ENCODE data around the gene DISC1.

Gene DISC1

GRCh38 chr1:231600458-231600976 is 26.1 kb upstream of the DISC1 start:
- TF ChIP-seq CTCF (IDR thresholded peaks at IDR 0.05; ENCODE audit: extremely low read depth, missing control alignments), result no peak
- DNase-seq (ENCODE audit: low spot score), result no peak

GRCh38 chr1:231601824-231602672 is 24.5 kb upstream of the DISC1 start:
- no peak for DNase-seq (ENCODE audit: low spot score)
- TF ChIP-seq CTCF (IDR thresholded peaks at IDR 0.05; ENCODE audit: extremely low read depth, missing control alignments), result no peak

GRCh38 chr1:231602673-231602984 is 24.0 kb upstream of the DISC1 start:
- TF ChIP-seq CTCF (IDR thresholded peaks at IDR 0.05; ENCODE audit: extremely low read depth, missing control alignments), result no peak
- no peak for DNase-seq (ENCODE audit: low spot score)

GRCh38 chr1:231603598-231604275 is 22.9 kb upstream of the DISC1 start:
- peak; percentile 60 for TF ChIP-seq CTCF (IDR thresholded peaks at IDR 0.05; ENCODE audit: extremely low read depth, missing control alignments)
- peak; percentile 44 for DNase-seq (ENCODE audit: low spot score)

GRCh38 chr1:231604276-231604621 is 22.3 kb upstream of the DISC1 start:
- no peak for DNase-seq (ENCODE audit: low spot score)
- TF ChIP-seq CTCF (IDR thresholded peaks at IDR 0.05; ENCODE audit: extremely low read depth, missing control alignments), result no peak

- no peak for TF ChIP-seq CTCF (IDR thresholded peaks at IDR 0.05; ENCODE audit: extremely low read depth, missing control alignments)
These were observed 21.2 kb upstream of the DISC1 start for GRCh38 chr1:231605149-231606100.

More at GRCh38 chr1:231605149-231606100, 21.2 kb upstream of the DISC1 start:
- no peak for DNase-seq (ENCODE audit: low spot score)

Measured in GM20000 (cell line).